ENCODE measurements around the gene HOOK2.

DNA sequence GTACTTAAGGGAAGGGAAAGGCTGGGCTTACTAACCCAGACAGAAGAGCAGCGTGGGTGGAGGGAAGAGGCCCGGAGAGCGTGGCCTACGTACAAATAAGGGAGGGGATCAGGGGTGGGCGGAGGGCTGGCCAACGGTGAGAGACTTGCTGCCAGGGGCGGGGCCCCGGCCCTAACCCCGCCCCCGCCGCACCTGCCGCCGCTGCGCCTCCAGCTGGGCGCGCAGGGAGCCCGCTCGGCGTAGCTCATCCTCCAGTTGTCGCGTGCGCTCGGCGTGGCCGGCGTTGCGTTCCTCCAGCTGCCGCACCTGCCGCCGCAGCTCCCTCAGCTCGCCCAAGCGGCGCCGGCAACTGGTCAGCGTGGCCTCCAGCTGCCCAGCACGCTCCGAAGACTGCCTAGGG is 5.7 kb downstream of the HOOK2 start:
- TF ChIP-seq, protein P1, sequence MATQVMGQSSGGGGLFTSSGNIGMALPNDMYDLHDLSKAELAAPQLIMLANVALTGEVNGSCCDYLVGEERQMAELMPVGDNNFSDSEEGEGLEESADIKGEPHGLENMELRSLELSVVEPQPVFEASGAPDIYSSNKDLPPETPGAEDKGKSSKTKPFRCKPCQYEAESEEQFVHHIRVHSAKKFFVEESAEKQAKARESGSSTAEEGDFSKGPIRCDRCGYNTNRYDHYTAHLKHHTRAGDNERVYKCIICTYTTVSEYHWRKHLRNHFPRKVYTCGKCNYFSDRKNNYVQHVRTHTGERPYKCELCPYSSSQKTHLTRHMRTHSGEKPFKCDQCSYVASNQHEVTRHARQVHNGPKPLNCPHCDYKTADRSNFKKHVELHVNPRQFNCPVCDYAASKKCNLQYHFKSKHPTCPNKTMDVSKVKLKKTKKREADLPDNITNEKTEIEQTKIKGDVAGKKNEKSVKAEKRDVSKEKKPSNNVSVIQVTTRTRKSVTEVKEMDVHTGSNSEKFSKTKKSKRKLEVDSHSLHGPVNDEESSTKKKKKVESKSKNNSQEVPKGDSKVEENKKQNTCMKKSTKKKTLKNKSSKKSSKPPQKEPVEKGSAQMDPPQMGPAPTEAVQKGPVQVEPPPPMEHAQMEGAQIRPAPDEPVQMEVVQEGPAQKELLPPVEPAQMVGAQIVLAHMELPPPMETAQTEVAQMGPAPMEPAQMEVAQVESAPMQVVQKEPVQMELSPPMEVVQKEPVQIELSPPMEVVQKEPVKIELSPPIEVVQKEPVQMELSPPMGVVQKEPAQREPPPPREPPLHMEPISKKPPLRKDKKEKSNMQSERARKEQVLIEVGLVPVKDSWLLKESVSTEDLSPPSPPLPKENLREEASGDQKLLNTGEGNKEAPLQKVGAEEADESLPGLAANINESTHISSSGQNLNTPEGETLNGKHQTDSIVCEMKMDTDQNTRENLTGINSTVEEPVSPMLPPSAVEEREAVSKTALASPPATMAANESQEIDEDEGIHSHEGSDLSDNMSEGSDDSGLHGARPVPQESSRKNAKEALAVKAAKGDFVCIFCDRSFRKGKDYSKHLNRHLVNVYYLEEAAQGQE (tag by site-specific recombination; IDR thresholded peaks at IDR 0.05): no peak
- TF ChIP-seq, protein P2, sequence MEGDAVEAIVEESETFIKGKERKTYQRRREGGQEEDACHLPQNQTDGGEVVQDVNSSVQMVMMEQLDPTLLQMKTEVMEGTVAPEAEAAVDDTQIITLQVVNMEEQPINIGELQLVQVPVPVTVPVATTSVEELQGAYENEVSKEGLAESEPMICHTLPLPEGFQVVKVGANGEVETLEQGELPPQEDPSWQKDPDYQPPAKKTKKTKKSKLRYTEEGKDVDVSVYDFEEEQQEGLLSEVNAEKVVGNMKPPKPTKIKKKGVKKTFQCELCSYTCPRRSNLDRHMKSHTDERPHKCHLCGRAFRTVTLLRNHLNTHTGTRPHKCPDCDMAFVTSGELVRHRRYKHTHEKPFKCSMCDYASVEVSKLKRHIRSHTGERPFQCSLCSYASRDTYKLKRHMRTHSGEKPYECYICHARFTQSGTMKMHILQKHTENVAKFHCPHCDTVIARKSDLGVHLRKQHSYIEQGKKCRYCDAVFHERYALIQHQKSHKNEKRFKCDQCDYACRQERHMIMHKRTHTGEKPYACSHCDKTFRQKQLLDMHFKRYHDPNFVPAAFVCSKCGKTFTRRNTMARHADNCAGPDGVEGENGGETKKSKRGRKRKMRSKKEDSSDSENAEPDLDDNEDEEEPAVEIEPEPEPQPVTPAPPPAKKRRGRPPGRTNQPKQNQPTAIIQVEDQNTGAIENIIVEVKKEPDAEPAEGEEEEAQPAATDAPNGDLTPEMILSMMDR (tag by site-specific recombination; IDR thresholded peaks at IDR 0.05): no peak
- TF ChIP-seq ZNF121 (tag by site-specific recombination; IDR thresholded peaks at IDR 0.05): no peak
- no peak for TF ChIP-seq ZNF239 (tag by site-specific recombination; IDR thresholded peaks at IDR 0.05)
- no peak for TF ChIP-seq ZNF23 (tag by site-specific recombination; IDR thresholded peaks at IDR 0.05; ENCODE audit: borderline replicate concordance)
- TF ChIP-seq ZNF37A (tag by site-specific recombination; IDR thresholded peaks at IDR 0.05): no peak
- TF ChIP-seq ZNF558 (tag by site-specific recombination; IDR thresholded peaks at IDR 0.05): no peak
- TF ChIP-seq RBAK (tag by site-specific recombination; IDR thresholded peaks at IDR 0.05): no peak
- no peak for TF ChIP-seq KLF10 (tag by site-specific recombination; IDR thresholded peaks at IDR 0.05)

All from HEK293 (cell line).